NCI-H345 (cell line): ENCODE results near the gene CDH7.
A peak's percentile ranks its signal among the peaks of the same experiment; 100 is the strongest.

Source experiments
- DNase-seq: peaks from one replicate; lab custom pipeline; 2025; lab: John Stamatoyannopoulos, UW

CDH7 gene, protein sequence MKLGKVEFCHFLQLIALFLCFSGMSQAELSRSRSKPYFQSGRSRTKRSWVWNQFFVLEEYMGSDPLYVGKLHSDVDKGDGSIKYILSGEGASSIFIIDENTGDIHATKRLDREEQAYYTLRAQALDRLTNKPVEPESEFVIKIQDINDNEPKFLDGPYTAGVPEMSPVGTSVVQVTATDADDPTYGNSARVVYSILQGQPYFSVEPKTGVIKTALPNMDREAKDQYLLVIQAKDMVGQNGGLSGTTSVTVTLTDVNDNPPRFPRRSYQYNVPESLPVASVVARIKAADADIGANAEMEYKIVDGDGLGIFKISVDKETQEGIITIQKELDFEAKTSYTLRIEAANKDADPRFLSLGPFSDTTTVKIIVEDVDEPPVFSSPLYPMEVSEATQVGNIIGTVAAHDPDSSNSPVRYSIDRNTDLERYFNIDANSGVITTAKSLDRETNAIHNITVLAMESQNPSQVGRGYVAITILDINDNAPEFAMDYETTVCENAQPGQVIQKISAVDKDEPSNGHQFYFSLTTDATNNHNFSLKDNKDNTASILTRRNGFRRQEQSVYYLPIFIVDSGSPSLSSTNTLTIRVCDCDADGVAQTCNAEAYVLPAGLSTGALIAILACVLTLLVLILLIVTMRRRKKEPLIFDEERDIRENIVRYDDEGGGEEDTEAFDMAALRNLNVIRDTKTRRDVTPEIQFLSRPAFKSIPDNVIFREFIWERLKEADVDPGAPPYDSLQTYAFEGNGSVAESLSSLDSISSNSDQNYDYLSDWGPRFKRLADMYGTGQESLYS

DNA sequence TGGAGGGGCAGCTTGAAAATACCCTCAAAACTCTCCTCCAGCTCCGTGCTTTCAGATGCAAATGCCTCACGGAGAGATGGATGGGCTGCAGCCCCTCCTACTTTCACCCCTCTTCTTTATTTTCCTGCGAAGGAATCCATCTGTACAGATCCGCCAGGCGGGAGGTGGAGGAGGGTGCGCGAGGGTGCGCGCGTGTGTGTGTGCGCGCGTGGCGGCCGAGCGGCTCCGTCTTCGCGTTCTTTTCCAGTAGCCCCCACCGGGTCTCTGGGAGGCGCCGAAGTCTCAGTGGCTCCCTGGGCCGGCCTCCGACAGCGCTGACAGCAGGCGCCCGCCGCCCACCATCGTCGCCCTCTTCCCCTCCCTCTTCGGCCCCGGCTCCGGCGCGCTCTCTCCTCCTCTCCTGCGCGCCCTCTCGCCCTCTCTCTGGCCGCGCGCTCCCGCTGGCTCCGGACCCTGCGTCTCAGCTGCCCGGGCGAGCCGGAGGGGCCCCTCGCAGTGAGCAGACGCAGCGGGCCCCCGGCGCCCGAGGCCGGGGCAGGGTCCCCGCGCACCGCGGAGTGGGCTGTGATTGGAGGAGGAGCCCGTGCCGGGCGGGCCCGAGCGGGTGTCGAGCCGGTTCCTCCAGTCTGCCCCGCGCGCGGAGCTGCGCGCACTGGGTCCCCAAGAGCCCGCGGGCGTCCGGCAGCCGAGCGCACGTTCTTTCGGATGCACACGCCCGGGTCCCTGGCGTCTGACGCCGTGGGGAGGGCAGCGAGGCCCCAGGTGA lies at the start of gene CDH7:
CDH7 (plus strand) TSS at position 624 of the 766 bp plus-strand sequence. CDS start 11,831 bp downstream, outside the sequence.
- DNase-seq = peak; percentile 54

DNA sequence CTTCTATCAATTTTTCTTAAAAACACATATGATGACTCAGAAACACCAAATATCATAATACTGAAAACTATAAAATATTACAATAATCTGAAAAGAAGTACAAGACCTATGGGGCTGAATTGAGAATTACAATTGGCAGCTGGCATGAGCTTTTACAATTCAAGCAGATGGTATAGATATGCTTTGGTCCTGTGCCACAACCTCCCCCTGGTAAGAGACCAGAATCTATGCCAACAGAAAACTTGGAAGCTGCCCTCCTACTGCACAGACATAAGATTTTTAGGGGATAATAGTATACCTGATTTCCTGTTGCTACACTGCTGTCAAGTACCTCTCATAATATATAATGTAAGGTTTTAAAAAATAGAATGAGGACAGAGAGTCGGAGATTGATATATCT lies 46.8 kb upstream of the CDH7 start:
- DNase-seq = no peak

DNA sequence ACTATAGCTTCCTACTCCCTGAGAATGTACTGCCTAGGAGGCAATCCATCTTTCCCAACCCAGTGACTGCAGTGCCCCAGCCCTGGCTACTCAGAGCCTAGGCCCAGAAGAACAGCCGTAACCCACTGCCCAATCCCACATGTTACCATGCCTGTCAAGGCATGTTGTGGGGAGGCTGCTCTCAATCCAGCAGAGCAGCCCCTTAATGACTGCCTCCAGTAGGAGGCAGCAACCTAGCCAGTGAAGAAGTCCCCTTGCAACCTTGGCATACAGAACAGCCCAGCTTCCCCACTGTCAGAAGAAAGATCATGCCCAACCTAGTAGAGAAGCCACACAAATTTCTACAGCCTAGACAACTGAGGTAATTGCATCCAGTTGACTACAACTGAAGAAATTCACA lies 44.2 kb upstream of the CDH7 start:
- no peak for DNase-seq

DNA sequence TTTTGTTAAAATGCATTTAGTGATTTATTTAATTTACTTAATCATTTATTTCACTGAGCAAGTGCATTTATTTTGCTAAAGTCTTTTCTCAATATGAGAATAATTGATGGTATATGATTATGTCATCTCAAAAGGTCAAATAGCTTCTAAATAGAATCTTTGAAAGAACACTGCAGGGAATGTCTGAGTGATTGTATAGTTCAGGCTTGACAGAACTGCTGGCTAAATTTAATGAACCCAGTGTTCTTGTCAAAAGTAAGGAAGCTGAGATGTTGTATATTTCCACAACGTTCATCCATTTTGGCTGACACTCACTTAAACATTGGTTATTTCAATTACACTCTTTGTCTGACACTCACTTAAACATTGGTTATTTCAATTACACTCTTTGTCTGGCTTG lies 39.3 kb upstream of the CDH7 start:
- no peak for DNase-seq

DNA sequence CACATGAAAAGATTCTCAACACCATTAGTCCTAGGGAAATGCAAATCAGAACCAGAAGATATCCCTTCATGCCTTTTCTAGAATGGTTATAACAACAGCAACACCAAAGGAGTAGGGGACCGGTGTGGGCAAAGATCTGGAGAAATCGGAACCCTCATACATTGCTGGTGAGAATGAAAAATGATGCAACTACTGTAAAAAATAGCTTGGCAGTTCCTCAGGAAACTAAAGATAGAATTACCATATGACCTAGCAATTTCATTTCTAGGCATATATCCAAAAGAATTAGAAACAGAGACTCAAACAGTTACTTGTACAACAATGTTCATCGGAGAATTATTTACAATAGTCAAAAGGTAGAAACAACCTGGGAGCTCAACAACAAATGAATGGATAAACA lies 29.2 kb upstream of the CDH7 start:
- no peak for DNase-seq

DNA sequence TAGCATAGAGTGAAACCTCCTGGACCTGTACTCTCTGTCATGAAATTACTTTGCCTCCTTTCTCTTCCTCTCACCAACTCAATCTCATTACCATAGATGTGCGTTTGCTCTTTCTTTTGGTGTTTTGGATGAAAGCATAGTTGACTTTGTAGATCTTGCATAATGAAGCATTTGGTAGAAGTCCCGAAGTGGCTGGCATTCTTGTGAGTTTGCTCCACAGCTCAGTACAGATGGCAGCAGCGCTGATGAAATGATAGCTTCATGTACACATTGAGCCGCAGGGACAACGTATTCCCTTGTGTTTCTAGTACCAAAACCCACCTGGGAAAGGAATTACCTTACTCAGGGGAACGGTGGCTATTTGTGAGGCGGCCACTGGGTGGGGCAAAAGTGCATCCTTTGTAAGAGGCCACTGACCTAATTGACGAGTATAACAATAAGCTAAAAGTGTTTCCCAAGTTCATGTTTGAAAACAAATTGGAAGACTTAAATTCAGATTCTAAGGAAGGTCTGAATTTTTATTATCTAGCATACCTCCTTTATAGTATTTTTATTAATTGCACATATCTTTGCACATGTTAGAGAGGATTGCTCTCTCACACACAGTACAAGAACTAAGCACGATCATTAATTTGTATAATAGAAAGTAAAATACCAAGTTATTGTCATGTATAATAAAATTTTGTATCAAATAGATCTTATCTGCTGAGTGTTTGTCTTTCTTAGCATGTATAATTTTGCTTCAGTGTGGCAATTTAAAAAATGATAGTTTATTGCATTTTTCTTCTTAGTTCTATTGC lies 25.4 kb upstream of the CDH7 start:
- DNase-seq = peak; percentile 65

DNA sequence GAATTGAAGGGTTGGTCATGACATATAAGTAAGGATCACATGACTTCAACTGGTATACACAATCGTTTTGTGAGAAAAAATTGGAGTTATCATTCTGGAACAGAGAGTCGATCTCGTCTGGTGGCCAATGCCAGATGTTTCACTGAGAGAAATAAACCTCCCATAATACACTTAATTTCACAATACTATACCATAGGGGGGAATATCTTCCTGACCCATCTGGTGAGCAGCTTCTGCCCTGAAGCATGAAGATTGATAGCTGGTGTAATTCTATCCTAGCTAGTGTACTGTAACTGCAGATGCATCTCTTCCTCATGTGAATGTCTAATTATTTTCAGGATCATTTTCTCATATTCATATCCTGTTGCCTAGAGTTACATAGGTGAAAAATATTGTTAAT lies 15.7 kb upstream of the CDH7 start:
- DNase-seq = no peak

DNA sequence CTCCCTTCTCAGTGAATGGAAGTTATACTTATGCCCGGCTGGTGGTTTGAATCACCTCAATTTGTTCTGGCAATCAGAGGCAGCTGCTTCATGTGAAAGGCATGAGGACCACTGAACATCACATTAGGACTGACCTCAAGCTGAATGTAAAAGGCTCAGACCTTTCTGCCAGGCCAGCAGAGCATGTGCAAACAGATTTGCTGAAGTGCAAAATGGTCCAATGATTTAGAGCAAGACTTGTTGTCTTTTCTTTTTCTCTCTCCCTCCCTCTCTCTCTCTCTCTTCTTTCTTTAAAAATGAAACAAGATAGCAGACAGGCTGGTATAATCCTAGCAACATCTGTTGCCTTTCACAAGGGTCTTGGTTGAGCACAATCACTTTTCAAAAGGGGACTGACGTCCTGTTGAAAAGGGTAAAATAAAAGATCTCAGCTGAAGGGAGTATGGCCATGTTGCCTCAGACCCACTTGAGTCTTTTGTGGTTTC lies 13.3 kb upstream of the CDH7 start:
- DNase-seq = peak; percentile 56

DNA sequence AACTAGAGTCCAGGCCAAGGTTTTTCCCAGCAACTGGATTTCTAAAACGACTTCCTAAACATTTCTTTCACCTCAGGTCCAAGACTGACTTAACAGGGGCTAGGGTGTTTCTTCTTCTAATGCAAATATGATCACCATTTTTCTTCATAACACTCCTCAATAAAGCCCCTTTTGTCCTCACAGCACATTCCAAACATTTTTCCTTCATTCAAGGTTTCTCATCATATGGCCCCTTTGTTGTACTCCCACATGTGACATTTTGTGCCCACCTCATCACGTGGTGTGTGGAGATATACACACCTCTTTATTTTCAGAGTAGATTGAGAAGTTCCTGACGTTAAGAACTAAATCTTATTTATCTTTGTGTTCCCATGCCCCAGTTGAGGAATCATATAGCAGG lies 3.9 kb upstream of the CDH7 start:
- no peak for DNase-seq

DNA sequence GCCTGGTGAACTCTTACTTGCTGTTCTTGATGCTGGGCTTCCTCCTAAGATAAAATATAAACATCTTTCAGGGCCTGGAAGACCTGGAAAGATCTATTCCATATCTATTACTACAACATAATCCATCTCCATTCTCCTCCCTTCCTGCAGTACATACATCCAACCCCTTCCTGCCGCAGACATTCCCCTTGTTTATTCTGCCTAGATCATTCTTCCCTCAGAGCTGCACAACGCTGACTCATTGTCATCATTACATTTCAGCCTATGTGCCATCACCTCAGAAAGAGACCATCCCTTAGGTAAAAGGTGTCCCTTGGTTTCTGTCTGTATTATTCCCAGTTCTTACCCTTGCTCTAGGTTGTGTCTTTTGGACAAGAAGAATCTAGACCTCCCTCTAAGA lies 2.5 kb upstream of the CDH7 start:
- DNase-seq = no peak

DNA sequence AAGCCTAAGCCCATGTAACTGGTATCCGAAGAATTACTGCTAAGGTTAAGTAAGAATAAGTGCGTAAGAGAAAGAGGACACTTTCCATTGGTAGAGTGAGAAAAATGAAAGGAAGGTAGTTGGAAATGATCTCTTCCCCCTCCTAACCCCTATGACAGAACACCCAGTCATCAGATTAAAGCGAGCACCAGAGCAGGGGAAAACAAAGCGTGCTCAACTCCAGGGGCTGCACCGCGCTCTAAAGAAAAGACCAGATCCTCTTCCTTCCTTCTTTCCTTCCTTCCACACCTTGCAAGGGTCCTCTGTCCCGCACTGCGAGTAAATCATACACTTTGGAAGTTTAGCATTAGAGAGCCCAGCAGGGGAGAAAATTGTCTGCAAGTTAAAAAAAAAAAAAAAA lies 971 bp upstream of the CDH7 start:
- DNase-seq = no peak

DNA sequence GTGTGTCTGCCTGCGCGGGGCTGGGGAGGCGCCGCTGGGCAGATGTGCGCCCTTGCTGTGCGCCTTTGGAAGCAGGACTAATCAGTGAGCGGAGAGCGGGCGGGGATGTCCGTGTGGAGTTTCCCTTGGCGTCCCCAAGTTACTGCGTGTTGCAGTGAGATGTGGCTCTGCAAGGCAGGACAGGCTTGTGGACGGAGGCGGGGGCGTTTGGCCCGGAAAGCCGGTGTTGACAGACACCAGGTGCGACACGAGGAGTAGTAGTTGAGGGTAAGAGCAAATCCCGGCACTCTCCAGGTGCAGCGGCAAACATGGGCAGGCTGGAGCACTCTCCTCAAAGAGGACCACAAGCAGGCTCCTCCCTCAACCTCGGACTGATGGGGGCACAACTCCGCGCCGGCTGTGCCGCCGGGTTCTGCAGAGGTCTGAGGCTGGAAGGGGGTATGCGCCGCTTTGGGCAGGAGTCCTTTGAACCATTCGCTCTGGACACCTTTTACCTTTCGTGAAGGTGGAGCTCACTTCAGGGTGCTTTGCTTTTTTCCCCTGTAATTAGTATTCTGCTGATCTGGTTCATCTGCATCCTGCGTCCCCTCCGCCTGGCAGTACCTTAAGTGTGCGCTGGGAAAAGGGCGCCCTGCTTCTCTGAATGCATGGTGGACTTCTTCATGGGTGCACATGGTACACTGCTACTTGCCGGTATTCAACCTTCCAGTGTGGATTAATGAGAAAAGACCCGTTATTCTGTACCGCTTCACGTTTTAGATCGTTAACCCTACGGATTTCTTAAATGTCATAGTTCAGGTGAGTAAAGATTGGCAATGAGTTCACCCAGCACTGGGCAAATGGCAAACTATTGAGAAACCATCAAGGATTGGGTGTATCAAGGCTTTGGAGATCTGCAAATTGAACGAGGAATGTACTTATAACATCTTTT lies 608 bp downstream of the CDH7 start:
- DNase-seq = peak; percentile 54

DNA sequence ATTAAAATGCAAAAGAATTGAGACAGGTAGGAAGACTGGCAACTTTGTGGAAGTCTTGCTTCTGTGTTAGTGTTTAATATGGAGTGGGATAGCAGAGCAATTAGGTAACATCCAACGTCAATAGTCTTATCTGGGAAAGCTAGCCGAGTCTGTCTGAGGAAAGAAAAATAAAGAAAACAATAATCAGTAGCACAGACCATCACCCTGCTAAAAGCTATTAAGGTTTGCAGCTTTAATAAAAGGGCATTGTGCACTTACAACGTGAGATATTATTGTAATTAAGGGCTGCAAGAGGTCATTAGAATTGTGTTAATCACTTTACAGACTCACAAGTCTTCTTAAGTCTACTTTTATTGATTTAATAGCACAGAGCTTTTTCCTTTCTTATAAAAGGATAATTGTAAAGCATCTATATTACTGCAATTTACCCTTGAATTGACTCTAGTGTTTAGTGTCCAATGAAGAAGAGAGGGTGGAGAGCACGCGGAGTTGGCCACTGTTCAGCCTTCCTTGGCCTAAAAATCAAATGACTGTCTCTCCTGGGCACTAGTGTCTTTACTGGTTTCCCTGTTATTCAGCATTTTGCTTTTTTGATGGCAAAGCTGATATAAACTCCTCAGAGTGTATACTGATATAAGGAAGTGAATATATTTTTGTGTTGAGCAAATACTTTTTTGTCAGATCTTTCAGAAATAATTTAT lies 2.0 kb downstream of the CDH7 start:
- DNase-seq = no peak

DNA sequence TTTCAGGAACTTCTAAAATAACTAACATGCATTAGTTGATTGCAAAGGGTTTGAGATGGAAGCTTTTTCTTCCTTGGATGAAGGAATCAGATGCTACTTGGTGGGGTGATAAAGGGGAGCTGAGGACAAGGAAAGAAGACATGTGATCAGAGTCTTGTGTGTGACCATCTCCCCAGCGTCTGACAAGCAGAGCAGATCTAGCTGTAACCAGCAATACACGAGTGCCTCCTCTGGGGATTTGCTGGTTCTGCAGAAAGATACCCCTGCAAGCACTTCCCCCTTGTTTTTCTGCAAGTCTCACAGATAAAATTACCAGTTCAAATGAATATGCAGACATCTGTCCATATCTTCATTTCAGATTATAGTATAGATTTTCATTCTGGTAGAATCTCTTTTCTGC lies 2.7 kb downstream of the CDH7 start:
- peak; percentile 70 for DNase-seq

DNA sequence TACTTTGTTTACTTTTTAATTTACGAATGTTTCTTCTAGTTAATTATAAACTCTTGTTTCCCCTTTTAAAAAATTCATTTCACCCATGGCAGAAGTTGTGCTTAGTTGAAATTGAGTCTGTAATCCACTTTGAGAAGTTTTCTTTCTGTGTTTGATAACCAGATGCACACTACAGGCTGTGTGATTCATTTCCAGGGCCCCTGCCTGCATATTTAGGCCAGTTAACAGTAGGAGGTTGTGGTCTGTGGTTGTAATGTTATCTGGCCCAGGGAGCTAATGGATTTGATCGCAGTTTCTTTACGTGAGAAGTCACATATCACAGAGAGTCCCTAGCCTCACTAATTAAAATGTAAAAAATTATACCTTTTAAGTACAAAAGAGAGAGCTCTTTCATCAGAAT lies 3.3 kb downstream of the CDH7 start:
- no peak for DNase-seq

DNA sequence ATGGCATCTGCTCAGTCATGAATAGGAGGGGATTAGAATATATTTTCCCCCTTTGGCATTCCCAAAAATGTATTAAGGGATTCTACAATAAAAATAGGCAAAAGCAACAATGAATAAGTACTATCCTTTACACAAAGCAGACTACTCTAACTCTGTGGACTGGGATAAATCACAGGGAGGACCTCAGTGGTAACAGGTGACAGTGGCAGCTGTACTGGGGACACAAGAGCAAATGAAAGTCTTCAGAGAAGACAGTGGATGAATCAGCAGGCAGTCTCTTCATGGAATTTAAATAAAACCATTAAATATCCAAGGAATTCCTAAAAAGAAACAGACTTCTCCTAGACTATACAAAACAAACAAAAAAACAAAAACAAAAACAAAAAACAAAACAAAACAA lies 4.8 kb downstream of the CDH7 start:
- DNase-seq = no peak

DNA sequence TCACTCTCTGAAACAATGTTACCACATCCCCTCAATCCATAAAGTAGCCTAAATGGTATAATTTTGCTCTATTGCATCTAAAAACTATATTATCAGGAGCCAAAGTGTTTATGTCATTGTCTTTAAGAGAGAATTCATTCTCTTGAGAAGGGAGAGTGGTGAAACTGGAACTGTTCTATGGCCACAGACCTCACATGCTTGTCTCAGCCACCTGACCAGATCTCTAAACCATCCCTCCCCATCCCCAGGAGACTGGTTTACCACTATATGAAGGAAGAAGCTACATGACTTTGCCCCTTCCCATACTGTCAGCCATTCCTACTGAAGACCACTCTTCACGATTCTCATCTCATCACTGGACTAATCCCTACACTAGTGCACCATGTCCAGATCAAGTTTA lies 9.6 kb downstream of the CDH7 start:
- DNase-seq = no peak

DNA sequence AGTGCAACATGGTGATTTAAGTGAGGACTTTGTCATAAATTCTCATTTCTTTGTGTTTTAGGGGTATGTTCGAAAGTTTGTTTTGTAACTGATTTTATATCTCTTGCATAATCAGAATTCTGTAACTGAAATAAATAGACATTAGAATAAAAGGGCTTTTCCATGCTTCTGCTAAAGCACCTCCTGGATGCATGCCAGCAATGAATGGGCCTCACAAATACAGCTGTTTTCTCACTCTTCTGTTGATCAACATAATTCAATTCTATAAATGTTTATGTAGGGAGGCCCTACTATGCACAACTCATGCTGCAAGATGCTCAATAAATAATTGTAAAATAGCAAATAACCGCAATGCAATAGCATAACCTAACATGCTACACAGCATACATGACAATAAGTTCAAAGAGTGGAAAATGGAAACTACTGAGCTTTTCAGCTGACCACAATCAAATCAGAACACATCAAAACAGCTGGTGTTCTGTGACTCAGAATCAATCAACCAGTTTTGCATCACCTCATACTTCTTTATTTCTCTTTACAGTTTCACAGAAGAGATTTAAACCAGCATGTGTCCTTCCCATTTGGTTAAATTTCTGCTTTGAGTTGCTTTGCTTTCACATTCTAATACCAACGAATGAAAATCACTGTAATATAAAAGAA lies 11.0 kb downstream of the CDH7 start:
- peak; percentile 58 for DNase-seq

DNA sequence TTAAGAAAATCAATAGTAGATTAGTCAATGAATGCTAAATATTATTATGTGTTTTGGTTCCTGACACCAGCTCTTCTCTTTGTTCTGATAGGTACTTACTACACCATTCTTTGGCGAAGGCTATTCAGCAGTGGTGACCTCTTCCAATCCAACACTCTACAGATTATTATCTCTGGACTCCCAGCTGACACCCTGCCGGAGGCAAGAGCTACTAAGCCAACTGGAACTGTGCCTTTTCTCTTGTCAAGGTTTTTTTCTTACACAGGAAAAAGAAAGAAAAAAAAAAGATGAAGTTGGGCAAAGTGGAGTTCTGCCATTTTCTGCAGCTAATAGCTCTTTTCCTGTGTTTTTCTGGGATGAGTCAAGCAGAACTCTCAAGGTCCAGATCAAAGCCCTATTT lies 11.7 kb downstream of the CDH7 start:
- DNase-seq = no peak
